Liver (tissue), 9 donors: Measurements from ENCODE around the gene UBR4. TPM values are rescaled to one million over a fixed set of nuclear protein-coding genes. Genes with fewer than 3 reads are reported as not detected.

Experiments used
- DNase-seq: peaks from one replicate; pipeline ENCODE4 v3.0.0-alpha.2; 2017; ENCODE audit warnings: low spot score
- H3K27ac ChIP-seq, 2 donors: one replicate each; pipeline ENCODE4 v1.7.0; 2013; ENCODE audit warnings: inconsistent platforms in 2 of 2, low read length in 2 of 2, control low read depth in 1 of 2, low read depth in 1 of 2, mild to moderate bottlenecking in 1 of 2
- H3K27me3 ChIP-seq, 4 donors: one replicate each; pipeline versions ENCODE4 v1.6.1 to v1.7.0; 2013; ENCODE audit warnings: low read length in 3 of 4, inconsistent platforms in 1 of 4, mild to moderate bottlenecking in 1 of 4, moderate library complexity in 1 of 4; ENCODE audit not compliant: control insufficient read depth in 4 of 4, insufficient read depth in 4 of 4
- H3K36me3 ChIP-seq, 4 donors: one replicate each; pipeline versions ENCODE4 v1.6.1 to v1.7.0; 2013; ENCODE audit warnings: low read length in 3 of 4, mild to moderate bottlenecking in 3 of 4, low read depth in 1 of 4, moderate library complexity in 1 of 4; ENCODE audit not compliant: control insufficient read depth in 4 of 4, insufficient read depth in 3 of 4
- H3K4me1 ChIP-seq, 4 donors: one replicate each; pipeline versions ENCODE4 v1.6.1 to v1.7.0; 2013; ENCODE audit warnings: low read length in 3 of 4, mild to moderate bottlenecking in 3 of 4, moderate library complexity in 1 of 4; ENCODE audit not compliant: control insufficient read depth in 4 of 4, insufficient read depth in 4 of 4
- H3K4me3 ChIP-seq, 3 donors: one replicate each; pipeline versions ENCODE4 v1.6.1 to v1.7.0; 2013; ENCODE audit warnings: low read length in 3 of 3, control low read depth in 1 of 3, low read depth in 1 of 3, mild to moderate bottlenecking in 1 of 3
- H3K9ac ChIP-seq, 2 donors: one replicate each; pipeline ENCODE4 v1.7.0; 2013; ENCODE audit warnings: low read length in 2 of 2, mild to moderate bottlenecking in 2 of 2, moderate library complexity in 2 of 2, control low read depth in 1 of 2, low read depth in 1 of 2
- H3K9me3 ChIP-seq, 4 donors: one replicate each; pipeline versions ENCODE4 v1.6.1 to v1.7.0; 2013; ENCODE audit warnings: low read length in 3 of 4; ENCODE audit not compliant: control insufficient read depth in 4 of 4
- ATF3 ChIP-seq: IDR thresholded peaks from 2 replicates; pipeline ENCODE4 v1.6.1; 2016; ENCODE audit warnings: antibody characterized with exemption
- CTCF ChIP-seq: fragments of 150-350 bp; IDR thresholded peaks from 2 replicates; pipeline ENCODE4 v1.5.1; 2017; ENCODE audit warnings: improper control_type of control experiment, low read depth, low read length; ENCODE audit not compliant: missing input control
- EGR1 ChIP-seq, 2 donors: IDR thresholded peaks; 2 replicates each; pipeline ENCODE4 v1.6.1; 2016 to 2018; ENCODE audit warnings: antibody characterized with exemption in 2 of 2, low read depth in 2 of 2
- FOXA1 ChIP-seq: IDR thresholded peaks from 2 replicates; pipeline ENCODE4 v1.6.1; 2016; ENCODE audit warnings: antibody characterized with exemption
- GABPA ChIP-seq, 2 donors: IDR thresholded peaks in 1 of 2; conservative IDR thresholded peaks in 1 of 2; 2 replicates each; pipeline ENCODE4 v1.6.1; 2016; ENCODE audit warnings: antibody characterized with exemption in 2 of 2, mild to moderate bottlenecking in 1 of 2, moderate library complexity in 1 of 2
- HNF4A ChIP-seq, 2 donors: conservative IDR thresholded peaks; 2 replicates each; pipeline ENCODE4 v1.6.1; 2016; ENCODE audit warnings: antibody characterized with exemption in 2 of 2, mild to moderate bottlenecking in 2 of 2
- JUND ChIP-seq, 2 donors: IDR thresholded peaks; 2 replicates each; pipeline ENCODE4 v1.6.1; 2016; ENCODE audit warnings: antibody characterized with exemption in 2 of 2
- MAX ChIP-seq: IDR thresholded peaks from 2 replicates; pipeline ENCODE4 v1.6.1; 2016; ENCODE audit warnings: antibody characterized with exemption
- NR2F2 ChIP-seq: IDR thresholded peaks from 2 replicates; pipeline ENCODE4 v1.6.1; 2016; ENCODE audit warnings: antibody characterized with exemption
- RAD21 ChIP-seq, 2 donors: IDR thresholded peaks; 2 replicates each; pipeline ENCODE4 v1.6.1; 2016; ENCODE audit warnings: antibody characterized with exemption in 2 of 2, mild to moderate bottlenecking in 2 of 2
- REST ChIP-seq: IDR thresholded peaks from 2 replicates; pipeline ENCODE4 v1.6.1; 2016; ENCODE audit warnings: antibody characterized with exemption, mild to moderate bottlenecking
- RXRA ChIP-seq, 2 donors: IDR thresholded peaks; 2 replicates each; pipeline ENCODE4 v1.6.1; 2017 to 2018; ENCODE audit warnings: antibody characterized with exemption in 2 of 2, mild to moderate bottlenecking in 1 of 2
- SP1 ChIP-seq: IDR thresholded peaks from 2 replicates; pipeline ENCODE4 v1.6.1; 2018; ENCODE audit warnings: antibody characterized with exemption, mild to moderate bottlenecking
- TAF1 ChIP-seq: conservative IDR thresholded peaks from 2 replicates; pipeline ENCODE4 v1.6.1; 2016; ENCODE audit warnings: antibody characterized with exemption, mild to moderate bottlenecking
- YY1 ChIP-seq: IDR thresholded peaks from 2 replicates; pipeline ENCODE4 v1.6.1; 2016; ENCODE audit warnings: antibody characterized with exemption, mild to moderate bottlenecking
- WGBS: extraction: QIAGEN DNeasy Blood & Tissue Kit; methylation state at CpG from one replicate; pipeline ENCODE4 v1.1.7; 2013; 5-methylcytosine and 5-hydroxymethylcytosine counted together
- polyA plus RNA-seq, 2 donors: library from polyadenylated mRNA; stranded (reverse) in 1 of 2; unstranded in 1 of 2; fragments of 200-250 nt in 1 of 2; fragments of >200 nt in 1 of 2; fragmentation: Nextera tagmentation in 1 of 2; extraction: Ambion mirVana in 1 of 2; gene quantifications; one replicate each; pipeline versions ENCODE4 v1.2.1 to v1.2.3, GENCODE V29; 2013 to 2015
- total RNA-seq, 2 donors: library from RNA; depleted of rRNA; stranded (reverse); fragments of >200 nt; gene quantifications; one replicate each; pipeline ENCODE4 v1.2.3, GENCODE V29; 2014
- donor health status: healthy.
- donor health status: healthy.
- donor health status: healthy.
- donor health status: healthy.
- donor health status: healthy.

UBR4 gene
- total and polyA plus RNA-seq, 4 donors: 45.4 to 156 (median 86.9) TPM

GRCh38 chr1:19202396-19202795, 7.7 kb downstream of the UBR4 start:
- H3K4me1 ChIP-seq: peaks cover 23 to 53% (median 40%) of the 10 kb centered on the region in 4 donors
- no peak overlapping the region for H3K4me3 ChIP-seq
- H3K27ac ChIP-seq: no peak overlapping the region
- TF ChIP-seq HNF4A (conservative IDR thresholded peaks at IDR 0.05) (peak; percentile 73 to 74), JUND (IDR thresholded peaks at IDR 0.05) (peak in 1 of 2 donors; percentile 21), RXRA (IDR thresholded peaks at IDR 0.05) (peak in 1 of 2 donors; percentile 21), REST (no peak), SP1 (peak; percentile 34), NR2F2 (no peak), ATF3 (no peak)
- WGBS: 51% methylated on average over 3 of the region's 3 CpGs
- no peak overlapping the region for H3K9ac ChIP-seq
- no peaks in the 10 kb centered on the region for H3K27me3 ChIP-seq
- H3K36me3 ChIP-seq: peaks cover 4 to 19% (median 12%) of the 10 kb centered on the region in 4 donors
- no peaks in the 10 kb centered on the region for H3K9me3 ChIP-seq
- no peak for DNase-seq

- Histone ChIP-seq H3K4me1 (peaks cover 20 to 38% (median 31%) of the 10 kb centered on the region in 4 donors), H3K4me3 (no peak overlapping the region), H3K27ac (no peak overlapping the region), H3K27me3 (no peaks in the 10 kb centered on the region), H3K9ac (no peak overlapping the region), H3K36me3 (peaks cover 11 to 34% (median 30%) of the 10 kb centered on the region in 4 donors), H3K9me3 (no peaks in the 10 kb centered on the region)
- no peak for DNase-seq
- 92% methylated on average over 4 of the region's 4 CpGs for WGBS
- TF ChIP-seq MAX (no peak), ATF3 (no peak), REST (no peak), GABPA (IDR thresholded peaks at IDR 0.05 in 1 of 2, conservative IDR thresholded peaks at IDR 0.05 in 1 of 2) (no peak), RAD21 (IDR thresholded peaks at IDR 0.05) (no peak), FOXA1 (no peak), CTCF (no peak), EGR1 (IDR thresholded peaks at IDR 0.05; ENCODE audit: low read depth in 2 of 2) (no peak), SP1 (no peak), JUND (IDR thresholded peaks at IDR 0.05) (no peak), TAF1 (no peak), YY1 (no peak)
These were observed 10.0 kb downstream of the UBR4 start for GRCh38 chr1:19199969-19200604.
